SK-N-DZ (cell line): ENCODE measurements around the gene ADTRP.
"Not testable (repeated sequence)": the region's sequence is repeated elsewhere in the genome, so short reads cannot be mapped to it uniquely, and the experiment has no call there.

Experiments used
- DNase-seq: peaks from one replicate; pipeline ENCODE4 v3.0.0-alpha.2; 2015; ENCODE audit warnings: low spot score

ADTRP gene

DNA sequence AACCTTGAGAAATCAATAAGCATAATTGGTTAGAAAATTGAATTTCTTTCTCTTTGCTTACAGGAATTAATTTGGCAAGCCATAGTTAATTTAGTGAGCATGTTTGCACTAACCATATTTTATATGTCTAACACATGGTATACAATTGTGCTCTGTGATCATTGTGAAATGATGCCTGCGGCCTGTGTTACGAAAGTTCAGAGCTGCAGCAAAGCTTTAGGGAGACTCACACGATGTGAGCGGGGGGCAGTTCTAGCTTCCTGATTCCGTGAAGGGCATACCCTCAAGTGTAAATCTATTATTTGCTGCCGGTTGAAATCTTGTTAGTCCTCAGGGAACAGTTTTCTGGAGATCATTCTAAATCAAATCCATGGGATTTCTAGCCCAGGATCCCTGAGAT, 25.5 kb upstream of the ADTRP start:
- no peak for DNase-seq

DNA sequence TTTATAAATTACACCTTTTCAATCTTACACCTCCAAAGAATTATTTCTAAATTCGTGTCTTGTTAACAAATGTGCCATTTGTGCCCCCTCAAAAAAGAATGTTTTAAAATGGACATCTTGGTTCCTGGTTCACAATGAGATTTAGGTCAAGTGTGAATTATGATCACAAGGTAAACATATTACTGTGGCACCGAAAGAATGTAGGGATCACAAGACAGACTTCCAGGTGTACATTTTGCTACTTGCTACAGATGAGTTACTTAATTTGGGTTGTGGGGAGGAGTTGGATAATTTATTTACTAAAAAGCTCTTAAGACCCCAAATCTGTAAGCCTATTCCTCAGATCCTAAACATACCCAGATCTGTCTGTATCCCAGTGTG, 25.0 kb upstream of the ADTRP start:
- no peak for DNase-seq

DNA sequence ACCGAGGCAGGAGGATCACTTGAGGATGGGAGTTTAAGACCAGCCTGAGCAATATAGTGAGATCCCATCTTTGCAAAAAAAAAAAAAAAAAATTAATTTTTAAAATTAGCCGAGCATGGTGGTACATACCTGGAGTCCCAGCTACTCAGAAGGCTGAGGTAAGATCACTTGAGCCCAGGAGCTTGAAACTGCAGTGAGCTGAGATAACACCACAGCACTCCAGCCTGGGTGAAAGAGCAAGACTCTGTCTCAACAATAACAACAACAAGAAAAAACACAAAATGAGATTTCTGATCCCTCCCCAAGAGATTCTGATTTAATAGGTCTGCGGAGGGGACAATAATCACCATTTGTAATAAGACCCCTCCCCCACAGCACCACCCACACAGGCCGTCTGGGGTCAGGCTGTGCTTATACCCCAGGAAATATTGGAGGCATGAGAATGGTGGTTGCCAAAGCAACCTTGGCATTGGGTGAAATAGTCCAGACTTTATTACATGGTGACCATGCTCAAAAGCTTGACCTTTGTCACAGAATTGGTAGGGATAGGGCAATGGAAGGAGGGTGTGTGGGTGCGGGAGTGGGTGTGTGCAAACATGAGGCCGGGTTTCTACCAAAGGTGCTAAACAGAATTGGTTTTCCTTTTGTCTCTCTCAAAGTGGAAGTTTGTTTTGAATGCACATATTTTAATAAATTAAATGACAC, 24.4 kb upstream of the ADTRP start:
- DNase-seq = no peak

DNA sequence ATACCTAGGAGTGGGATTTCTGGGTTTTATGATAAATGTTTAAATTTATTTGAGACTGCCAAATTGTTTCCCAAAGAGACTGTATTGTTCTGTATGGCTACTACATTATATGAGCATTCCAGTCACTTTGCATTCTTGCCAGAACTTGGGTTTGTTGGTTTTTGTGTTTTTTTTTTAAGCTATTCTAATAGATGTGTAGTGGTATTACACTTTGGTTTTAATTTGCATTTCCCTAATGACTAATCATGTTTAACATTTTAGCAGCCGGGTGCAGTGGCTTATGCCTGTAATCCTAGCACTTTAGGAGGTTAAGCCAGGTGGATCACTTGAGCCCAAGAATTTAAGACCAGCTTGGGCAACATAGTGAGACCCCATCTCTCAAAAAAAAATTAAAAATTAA, 21.9 kb upstream of the ADTRP start:
- DNase-seq = not testable (repeated sequence)

DNA sequence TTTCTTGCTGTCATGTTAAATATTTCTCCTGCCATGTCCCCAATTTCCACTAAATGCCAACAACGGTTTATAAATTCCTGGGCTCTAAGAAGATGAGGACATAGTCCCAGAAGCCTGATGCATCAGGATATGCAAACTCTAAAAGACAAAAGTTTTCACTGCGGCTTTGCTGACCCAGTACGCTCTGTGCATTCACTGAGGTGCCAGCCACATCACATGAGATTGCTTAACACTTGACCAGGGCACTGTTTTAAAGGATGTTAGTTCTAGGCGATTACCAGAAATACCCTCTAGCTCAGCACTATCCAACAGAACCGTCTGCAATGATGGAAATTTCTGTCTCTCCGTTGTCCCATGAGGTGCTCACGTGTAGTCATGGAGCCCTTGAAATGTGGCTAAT, 19.9 kb upstream of the ADTRP start:
- no peak for DNase-seq

DNA sequence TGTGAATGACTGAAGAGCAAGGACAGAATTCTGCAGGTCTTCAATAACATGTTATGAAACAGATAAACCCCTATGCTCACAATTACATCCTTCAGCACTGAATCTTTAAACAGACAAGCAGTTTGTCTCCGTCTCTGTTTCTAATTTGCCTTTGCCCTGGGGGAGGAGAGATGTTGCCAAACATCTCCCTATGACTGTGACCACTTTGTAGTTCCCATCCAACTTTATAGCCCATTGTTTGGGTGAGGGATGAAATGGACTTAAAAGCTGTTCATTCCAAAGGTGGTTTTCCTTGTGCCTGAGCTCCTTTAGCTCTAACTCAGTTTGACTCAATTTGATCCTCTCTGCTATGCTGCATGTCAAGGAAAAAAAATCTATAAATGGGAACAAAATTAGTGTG, 19.5 kb upstream of the ADTRP start:
- no peak for DNase-seq

DNA sequence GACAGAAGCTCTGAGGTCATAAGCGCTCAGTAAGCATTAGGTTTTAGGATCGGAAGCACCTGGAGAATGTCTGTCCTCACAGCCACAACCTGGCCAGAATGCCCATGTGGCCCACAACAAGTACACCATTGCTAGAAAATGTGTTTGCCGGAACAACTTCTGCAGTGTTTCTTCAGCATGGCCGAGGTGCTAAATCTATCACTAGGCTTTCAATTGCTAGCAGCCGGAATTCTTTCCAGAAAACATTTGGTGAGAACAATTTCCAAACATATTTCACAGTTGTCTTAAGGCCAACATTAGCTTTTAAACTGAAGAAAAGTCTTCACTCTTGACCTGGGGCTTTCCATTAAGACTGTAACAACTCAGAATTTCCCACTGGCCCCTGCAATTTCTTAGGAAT, 18.2 kb upstream of the ADTRP start:
- no peak for DNase-seq

DNA sequence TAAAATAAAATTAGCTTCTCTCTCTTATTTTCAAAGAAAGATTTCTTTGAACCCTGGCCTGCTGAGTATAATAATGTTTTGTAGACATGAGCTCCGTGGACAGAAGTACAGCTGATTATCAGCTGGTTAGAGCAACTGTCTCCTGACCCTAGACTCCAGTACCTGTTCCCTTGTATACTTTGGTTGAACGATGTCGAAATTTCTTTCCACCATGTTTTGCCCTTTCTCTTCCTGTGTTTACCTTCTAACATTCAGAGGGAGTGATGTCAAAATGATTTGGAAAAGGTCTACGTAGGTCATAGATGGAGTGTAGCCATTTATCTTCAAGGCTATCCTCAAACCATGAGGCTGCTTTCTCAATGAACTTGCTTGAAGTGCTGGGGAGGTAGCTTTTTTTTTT, 16.8 kb upstream of the ADTRP start:
- no peak for DNase-seq

DNA sequence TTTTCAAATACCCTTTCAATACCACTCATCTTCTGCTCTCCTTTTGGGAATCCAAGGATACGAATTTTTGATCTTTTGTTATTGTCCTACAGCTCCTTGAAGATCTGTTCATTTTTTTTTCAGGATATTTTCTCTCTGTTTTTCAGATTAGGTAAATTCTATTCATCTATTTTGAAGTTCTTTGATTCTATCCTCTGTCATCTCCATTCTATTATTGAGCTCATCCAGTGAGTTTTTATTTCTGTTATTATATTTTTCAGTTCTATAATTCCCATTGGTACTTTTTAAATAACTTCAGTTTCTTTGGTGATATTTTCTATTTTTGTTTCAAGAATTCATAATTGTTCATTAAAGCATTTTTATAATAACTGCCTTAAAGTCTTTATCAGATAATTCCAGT, 14.7 kb upstream of the ADTRP start:
- DNase-seq = no peak

DNA sequence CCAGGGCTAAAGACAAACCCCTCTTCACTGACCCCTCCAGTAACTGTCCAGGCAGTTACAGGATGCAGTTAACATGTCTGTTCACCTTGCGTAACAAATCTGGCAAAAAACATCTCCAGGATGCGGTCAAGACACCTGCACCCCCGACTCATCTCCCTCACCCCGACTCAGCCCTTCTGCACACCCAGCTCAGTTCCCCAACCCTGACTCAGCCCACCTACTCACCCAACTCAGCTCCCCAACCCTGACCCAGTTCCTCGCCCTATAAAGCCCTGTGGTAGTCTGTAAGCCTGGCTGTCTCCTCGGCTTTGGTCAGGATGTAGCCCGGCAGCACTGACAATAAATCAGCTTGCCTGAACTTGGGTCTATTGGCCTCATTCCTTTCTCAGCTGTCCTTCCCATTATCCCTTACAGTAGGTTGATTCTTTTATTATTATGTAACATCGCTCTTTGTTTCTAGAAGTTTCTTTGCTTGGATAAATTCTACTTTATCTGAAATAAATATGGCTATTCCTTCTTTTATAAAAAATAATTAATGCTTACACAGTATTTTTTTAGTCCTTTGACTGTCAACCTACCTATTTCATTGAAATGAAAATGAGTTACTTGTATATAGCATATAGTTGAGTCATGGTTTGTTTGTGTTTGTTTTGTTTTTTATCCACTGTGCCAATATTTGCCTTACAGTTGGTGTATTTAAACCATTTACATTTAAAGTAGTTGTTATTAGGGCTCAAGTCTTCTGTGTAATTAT, 12.9 kb upstream of the ADTRP start:
- DNase-seq = no peak

DNA sequence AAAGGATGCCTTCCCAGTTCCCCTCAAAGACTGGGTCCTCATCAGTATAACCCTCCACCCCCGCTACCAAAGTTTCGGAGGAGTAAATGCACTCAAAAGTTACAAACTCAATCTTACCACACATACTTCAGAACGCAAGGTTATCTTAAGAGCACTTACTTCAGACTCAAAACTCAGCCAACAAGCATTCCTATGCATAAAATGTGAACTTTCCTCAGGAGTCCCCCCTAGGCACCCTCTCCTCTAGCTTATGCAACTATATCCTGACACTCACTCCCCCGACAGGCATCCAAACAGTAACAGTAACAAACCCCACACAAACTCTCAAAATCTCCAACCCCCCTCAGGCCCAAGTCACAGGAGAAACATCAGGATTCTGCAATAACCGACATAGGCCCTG, 11.1 kb upstream of the ADTRP start:
- no peak for DNase-seq

DNA sequence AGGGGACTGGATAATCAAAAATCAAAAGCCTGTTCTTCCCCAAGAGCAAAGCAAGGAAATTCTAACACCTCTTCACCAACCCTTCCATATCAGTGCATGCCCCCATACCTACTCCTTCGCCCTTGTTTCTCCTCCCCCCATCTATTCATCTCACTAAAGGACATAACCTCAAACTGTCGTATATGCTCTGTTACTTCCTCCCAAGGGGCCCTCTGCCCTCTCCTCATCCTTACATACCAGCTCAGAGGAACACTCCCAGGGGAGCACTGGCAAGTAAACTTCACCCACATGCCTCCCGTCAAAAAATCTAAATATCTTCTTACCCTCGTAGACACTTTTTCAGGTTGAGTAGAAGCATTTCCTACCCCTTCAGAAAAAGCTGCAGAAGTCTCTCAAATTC, 9.4 kb upstream of the ADTRP start:
- DNase-seq = no peak

DNA sequence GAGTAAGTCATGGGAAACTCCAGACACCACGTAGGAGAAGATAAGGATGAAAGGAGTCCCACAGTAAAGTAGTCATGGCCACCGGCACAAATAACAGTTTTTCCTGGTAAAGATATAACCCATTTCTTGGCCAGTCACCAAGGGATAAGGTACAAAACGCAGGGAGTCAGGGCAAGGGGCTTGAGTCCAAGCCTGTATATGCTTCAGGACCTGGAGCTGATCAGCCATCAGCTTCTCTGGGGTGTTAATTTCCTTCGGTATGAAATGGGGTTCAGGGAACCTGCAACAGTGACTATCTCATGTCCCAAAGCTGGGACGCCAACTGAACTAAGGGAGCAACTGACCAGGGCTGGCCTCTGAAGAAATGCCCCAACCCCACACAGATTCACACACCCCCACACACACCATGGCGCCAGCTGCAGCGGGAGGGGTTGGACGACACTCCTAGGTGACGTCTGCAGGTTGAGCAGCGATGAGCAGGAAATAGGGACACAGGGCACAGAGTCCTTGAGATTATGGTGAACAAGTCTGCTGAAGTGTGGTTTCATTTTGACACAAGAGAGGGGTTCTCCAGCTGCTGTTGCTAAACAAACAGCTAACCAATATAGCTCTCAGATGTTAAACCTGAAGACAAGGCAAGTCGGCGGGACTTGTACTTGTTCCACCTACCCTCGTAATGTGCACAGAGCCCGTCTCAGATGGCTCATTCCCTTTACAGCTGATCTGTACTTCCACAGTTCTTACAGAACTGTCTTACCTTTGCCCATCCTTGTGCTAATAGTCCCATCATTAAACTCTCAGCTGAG, 7.4 kb upstream of the ADTRP start:
- DNase-seq = no peak

DNA sequence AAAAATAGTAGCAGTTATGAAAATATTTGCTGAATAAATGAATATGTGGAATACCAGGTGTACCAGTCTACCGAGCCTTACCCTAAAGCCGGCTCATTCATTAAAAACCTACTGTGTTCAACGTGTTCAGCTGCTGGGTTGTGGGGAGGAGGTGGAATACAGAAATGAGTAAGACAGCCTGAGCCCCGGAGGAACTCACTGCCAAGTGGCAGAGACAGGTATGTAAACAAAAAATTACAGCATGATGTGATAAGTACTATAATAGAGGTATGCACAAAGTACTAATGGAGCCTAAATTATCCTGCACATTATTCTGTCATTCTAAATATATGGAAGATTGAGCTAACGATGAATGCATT, 6.8 kb upstream of the ADTRP start:
- DNase-seq = no peak

DNA sequence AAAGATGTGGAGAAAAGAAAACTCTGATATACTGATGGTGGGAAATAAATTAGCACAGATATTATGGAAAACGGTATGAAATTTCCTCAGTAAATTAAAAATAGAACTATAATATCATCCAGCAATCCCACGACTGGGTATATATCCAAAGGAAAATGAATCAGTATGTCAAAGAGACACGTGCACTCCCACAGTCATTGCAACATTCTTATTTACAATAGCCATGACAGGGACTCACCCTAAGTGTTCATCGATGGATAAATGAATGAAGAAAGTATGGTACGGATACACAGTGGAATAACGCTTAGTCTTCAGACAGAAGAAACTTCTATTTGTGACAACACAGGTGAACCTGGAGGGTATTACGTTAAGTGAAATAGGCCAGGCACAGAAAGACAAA, 5.7 kb upstream of the ADTRP start:
- DNase-seq = no peak

DNA sequence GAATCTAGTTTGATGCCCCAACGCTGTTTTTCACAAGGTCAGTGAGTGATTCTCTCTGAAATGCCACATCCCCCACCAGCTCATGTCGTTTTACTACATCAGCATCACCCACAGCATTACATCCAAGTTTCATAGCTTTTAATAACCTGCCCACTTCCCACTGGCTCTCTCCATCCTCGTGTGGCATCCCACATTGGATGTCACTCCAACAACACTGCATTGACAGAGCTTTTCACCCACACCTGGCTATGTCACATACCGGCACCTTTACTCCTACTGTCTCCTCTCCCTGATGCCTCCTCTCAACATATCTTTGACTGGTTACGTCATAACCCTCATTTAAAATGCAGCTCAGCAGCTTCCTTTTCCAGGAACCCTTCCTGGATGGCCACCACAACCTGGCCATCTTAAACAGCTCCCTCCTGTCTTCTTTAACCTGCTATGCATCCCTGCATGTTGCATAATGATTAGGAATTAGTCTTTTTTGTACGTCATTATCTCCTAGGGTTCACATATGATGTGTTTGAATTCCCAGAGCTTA, 5.0 kb upstream of the ADTRP start:
- DNase-seq = no peak

DNA sequence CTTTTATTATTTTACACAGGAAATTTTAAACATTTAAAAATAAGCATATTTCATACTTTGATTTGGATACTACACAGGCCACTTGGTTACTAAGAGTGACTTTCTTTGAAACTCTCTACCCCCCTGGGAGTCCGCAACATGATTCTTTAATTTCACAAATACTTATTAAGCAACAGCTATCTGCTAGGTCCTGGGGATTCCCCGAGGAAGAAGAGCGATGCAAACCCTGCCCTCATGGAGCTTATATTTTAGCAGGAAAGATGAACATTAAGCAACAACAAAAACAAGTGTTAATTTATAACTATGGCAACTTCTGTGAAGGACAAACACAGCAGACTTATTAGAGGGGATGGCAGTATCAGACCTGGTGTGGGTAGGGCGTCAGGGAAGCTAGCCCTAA, 3.9 kb upstream of the ADTRP start:
- no peak for DNase-seq

DNA sequence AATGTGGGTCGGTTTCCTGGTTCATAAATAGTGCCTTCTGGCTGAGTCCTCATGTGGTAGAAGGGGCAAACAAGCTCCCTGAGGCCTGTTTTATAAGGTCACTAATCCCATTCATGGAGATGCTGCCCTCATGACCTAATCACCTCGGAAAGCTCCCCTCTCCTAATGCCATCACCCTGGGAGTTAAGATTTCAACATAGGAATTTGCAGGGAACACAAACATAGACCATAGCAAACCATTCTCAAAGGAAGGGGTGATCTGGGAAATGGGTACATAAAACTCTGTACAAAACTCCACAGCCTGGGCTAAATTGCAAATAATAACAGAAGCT, 1.5 kb upstream of the ADTRP start:
- DNase-seq = no peak

DNA sequence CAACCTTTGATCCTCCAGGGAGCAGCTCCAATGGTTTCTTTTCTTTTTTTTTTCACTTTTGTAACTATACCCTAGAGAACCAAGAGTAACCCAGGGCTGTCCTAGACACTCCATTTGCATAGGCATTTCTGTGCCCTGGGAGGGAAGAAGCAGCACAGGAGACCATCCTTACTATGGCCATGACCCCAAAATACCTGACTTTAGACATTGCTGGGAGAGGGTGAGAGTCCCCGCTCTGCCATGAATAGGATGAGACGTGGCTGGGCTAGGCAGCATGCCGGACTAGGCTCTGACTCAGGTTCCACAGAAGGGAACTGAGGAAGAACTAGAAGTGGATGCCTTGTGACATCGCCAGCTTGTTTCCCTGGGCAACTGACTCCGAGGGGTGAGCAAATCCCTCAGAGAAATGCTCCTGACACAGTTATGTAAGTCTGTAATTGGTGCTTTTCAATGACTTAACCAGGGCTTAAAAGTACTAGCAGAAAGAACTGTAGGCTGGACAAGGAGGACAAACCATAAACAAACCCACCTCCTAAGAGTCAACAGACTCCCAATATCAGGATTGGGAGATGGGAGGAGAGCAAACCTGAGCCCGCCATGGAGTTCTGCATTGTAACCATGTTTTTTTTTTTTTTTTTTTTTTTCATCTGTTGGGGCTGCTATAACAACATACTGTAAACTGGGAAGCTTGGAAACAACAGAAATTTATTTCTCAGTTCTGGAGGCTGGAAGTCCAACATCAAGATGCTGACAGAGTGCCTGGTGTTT, 910 bp upstream of the ADTRP start:
- DNase-seq = no peak

DNA sequence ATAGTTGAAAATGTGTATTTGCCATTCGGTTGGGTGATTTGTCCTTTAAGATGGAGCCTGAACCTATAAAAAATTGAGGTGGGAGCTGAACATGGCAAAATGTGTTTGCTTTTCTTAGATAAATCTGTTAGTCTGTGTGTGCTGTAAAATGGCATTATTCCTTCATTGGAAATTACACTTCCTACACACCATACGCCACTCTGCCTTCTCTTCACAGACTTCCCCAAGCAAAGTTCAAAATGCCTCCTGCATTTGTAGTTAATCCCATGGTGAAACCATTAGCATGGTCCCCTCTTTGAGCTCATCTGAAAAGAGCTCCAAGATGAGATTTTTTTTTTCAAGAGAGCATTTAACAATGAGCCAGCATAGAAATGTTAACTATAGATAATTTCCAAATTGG, 567 bp downstream of the ADTRP start:
- no peak for DNase-seq

DNA sequence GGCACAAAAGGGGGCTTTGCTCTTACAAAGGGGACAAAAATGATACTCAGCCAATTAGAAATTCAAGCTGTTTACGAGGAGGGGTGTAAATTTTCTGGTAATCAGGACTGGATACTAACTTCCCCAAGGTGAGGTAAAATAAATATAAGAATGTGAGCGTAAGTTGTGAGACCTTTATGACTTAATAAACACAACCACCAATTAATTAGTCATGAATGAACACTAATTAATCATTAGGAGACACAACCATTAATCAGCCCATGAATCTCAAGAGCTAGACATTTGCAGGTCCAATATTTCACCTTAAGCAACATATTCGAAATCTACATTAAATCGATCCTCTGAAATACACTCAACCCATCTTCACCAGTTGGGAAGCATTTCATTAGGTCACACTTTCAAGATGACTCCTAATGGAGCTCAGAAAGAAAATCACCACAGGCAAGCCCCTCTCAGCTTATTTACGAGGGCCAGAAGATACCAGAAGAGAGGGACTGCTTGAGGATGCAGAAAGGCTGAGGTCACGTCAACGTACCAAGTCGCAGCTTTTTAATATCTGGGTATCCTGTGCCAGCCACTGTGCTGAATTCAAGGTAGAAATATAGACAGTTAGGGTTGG, 2.7 kb downstream of the ADTRP start:
- no peak for DNase-seq

DNA sequence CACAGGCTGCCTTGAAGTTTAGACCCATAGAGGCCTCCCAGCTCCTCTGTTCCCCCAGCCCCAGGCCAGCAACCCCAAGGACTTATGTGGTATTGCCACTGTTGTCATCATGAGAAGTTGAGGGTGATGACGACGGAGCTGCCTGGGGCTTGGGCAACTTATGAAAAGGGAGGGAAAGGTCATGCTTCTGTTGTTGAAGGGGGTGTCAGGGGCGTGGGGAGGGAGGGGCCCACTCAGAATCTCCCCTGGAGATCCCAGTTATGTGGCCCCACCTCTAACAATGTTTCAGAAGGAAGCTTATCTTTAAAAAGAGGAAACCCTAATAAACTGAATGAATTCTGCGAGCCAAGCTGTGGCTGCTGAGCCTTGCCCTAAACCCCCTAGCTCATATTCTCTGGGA, 4.2 kb downstream of the ADTRP start:
- DNase-seq = no peak
